ENCODE measurements around the gene PEX14. TPM values are rescaled to one million over a fixed set of nuclear protein-coding genes. Genes with fewer than 3 reads are reported as not detected.

Gene PEX14
- total RNA-seq, 1 donor from 2014 or later, result 17.4 TPM

- DNase-seq (ENCODE audit: low spot score), result no peak
- TF ChIP-seq, protein P1, sequence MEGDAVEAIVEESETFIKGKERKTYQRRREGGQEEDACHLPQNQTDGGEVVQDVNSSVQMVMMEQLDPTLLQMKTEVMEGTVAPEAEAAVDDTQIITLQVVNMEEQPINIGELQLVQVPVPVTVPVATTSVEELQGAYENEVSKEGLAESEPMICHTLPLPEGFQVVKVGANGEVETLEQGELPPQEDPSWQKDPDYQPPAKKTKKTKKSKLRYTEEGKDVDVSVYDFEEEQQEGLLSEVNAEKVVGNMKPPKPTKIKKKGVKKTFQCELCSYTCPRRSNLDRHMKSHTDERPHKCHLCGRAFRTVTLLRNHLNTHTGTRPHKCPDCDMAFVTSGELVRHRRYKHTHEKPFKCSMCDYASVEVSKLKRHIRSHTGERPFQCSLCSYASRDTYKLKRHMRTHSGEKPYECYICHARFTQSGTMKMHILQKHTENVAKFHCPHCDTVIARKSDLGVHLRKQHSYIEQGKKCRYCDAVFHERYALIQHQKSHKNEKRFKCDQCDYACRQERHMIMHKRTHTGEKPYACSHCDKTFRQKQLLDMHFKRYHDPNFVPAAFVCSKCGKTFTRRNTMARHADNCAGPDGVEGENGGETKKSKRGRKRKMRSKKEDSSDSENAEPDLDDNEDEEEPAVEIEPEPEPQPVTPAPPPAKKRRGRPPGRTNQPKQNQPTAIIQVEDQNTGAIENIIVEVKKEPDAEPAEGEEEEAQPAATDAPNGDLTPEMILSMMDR (IDR thresholded peaks at IDR 0.05), result no peak
- no peaks in the 10 kb centered on the region for H3K27me3 Mint-ChIP-seq (ENCODE audit: low read depth)
- no peak overlapping the region for H3K27ac Mint-ChIP-seq (ENCODE audit: unreplicated experiment)
- H3K36me3 Mint-ChIP-seq (ENCODE audit: low read depth), result no peaks in the 10 kb centered on the region
- H3K4me3 Mint-ChIP-seq (ENCODE audit: unreplicated experiment), result no peak overlapping the region
- H3K9me3 Mint-ChIP-seq (ENCODE audit: low read depth), result no peaks in the 10 kb centered on the region
- peaks cover 29% of the 10 kb centered on the region for H3K4me1 Mint-ChIP-seq (ENCODE audit: low read depth)
Observed at GRCh38 chr1:10596780-10597179, 122.0 kb downstream of the PEX14 start.

GRCh38 chr1:10597492-10598388 is 123.0 kb downstream of the PEX14 start:
- Mint-ChIP-seq H3K27ac (ENCODE audit: unreplicated experiment) (no peak overlapping the region), H3K4me3 (ENCODE audit: unreplicated experiment) (no peak overlapping the region), H3K27me3 (ENCODE audit: low read depth) (no peaks in the 10 kb centered on the region), H3K36me3 (ENCODE audit: low read depth) (no peaks in the 10 kb centered on the region), H3K9me3 (ENCODE audit: low read depth) (no peaks in the 10 kb centered on the region), H3K4me1 (ENCODE audit: low read depth) (peaks cover 36% of the 10 kb centered on the region)
- TF ChIP-seq, protein P1 (IDR thresholded peaks at IDR 0.05), result no peak
- no peak for DNase-seq (ENCODE audit: low spot score)

- DNase-seq (ENCODE audit: low spot score), result no peak
- H3K27ac Mint-ChIP-seq (ENCODE audit: unreplicated experiment), result peak overlapping the region; percentile 55
- TF ChIP-seq, protein P1 (IDR thresholded peaks at IDR 0.05), result peak; percentile 46
- peaks cover 36% of the 10 kb centered on the region for H3K4me1 Mint-ChIP-seq (ENCODE audit: low read depth)
- H3K4me3 Mint-ChIP-seq (ENCODE audit: unreplicated experiment), result no peak overlapping the region
- no peaks in the 10 kb centered on the region for H3K27me3 Mint-ChIP-seq (ENCODE audit: low read depth)
- H3K9me3 Mint-ChIP-seq (ENCODE audit: low read depth), result no peaks in the 10 kb centered on the region
- H3K36me3 Mint-ChIP-seq (ENCODE audit: low read depth), result no peaks in the 10 kb centered on the region
Observed at GRCh38 chr1:10598389-10598702, 123.6 kb downstream of the PEX14 start.

GRCh38 chr1:10599194-10599861 is 124.6 kb downstream of the PEX14 start:
- Mint-ChIP-seq H3K27ac (ENCODE audit: unreplicated experiment) (peak overlapping the region; percentile 80), H3K4me1 (ENCODE audit: low read depth) (peaks cover 36% of the 10 kb centered on the region), H3K27me3 (ENCODE audit: low read depth) (no peaks in the 10 kb centered on the region), H3K36me3 (ENCODE audit: low read depth) (no peaks in the 10 kb centered on the region), H3K9me3 (ENCODE audit: low read depth) (no peaks in the 10 kb centered on the region), H3K4me3 (ENCODE audit: unreplicated experiment) (no peak overlapping the region)
- no peak for DNase-seq (ENCODE audit: low spot score)
- TF ChIP-seq, protein P1 (IDR thresholded peaks at IDR 0.05), result no peak

GRCh38 chr1:10601342-10602070 is 126.8 kb downstream of the PEX14 start:
- DNase-seq (ENCODE audit: low spot score), result no peak
- no peak overlapping the region for H3K27ac Mint-ChIP-seq (ENCODE audit: unreplicated experiment)
- TF ChIP-seq, protein P1 (IDR thresholded peaks at IDR 0.05), result no peak
- H3K27me3 Mint-ChIP-seq (ENCODE audit: low read depth), result no peaks in the 10 kb centered on the region
- no peaks in the 10 kb centered on the region for H3K9me3 Mint-ChIP-seq (ENCODE audit: low read depth)
- no peaks in the 10 kb centered on the region for H3K36me3 Mint-ChIP-seq (ENCODE audit: low read depth)
- peaks cover 38% of the 10 kb centered on the region for H3K4me1 Mint-ChIP-seq (ENCODE audit: low read depth)
- no peak overlapping the region for H3K4me3 Mint-ChIP-seq (ENCODE audit: unreplicated experiment)

Data from chondrocyte (in vitro differentiated cells).